SK-N-SH treated with all-trans-retinoic acid at 6 μM for 48 hours (cell line): ENCODE results near the gene NPAS2.
A peak's percentile ranks its signal among the peaks of the same experiment; 100 is the strongest.

Experiments used
- ATAC-seq: fragments of 200-7000 bp; cut with Tn5 transposase; 3 replicates; pipeline ENCODE4 v1.9.1; 2020; ENCODE audit warnings: mild to moderate bottlenecking, moderate library complexity
- ARNTL ChIP-seq: fragments of 450-650 bp; formaldehyde crosslinking; IDR thresholded peaks from 2 replicates; pipeline ENCODE4 v1.5.0; 2020; ENCODE audit warnings: low read depth, mild to moderate bottlenecking, moderate library complexity, borderline replicate concordance
- BACH2 ChIP-seq: fragments of 250-450 bp; sonication (Bioruptor Pico); IDR thresholded peaks from 2 replicates; pipeline ENCODE4 v1.9.0; 2021; ENCODE audit warnings: mild to moderate bottlenecking, borderline replicate concordance
- CREB5 ChIP-seq: fragments of 250-450 bp; sonication (Bioruptor Pico); IDR thresholded peaks from 2 replicates; pipeline ENCODE4 v1.5.1; 2020; ENCODE audit warnings: low read depth, mild to moderate bottlenecking, moderate library complexity
- CSRNP3 ChIP-seq: fragments of 250-450 bp; sonication (Bioruptor Pico); IDR thresholded peaks from 2 replicates; pipeline ENCODE4 v1.5.1; 2021; ENCODE audit warnings: mild to moderate bottlenecking, moderate library complexity
- GLIS3 ChIP-seq: fragments of 250-450 bp; sonication (Bioruptor Pico); IDR thresholded peaks from 2 replicates; pipeline ENCODE4 v1.5.0; 2020; ENCODE audit warnings: mild to moderate bottlenecking, moderate library complexity
- OSR1 ChIP-seq: fragments of 250-450 bp; sonication (Bioruptor Pico); IDR thresholded peaks from 2 replicates; pipeline ENCODE4 v1.8.0; 2022; ENCODE audit warnings: moderate library complexity, mild to moderate bottlenecking, inconsistent platforms
- PATZ1 ChIP-seq: fragments of 250-450 bp; sonication (Bioruptor Pico); IDR thresholded peaks from 2 replicates; pipeline ENCODE4 v1.8.0; 2020; ENCODE audit warnings: mild to moderate bottlenecking, moderate library complexity, borderline replicate concordance
- POU6F1 ChIP-seq: fragments of 250-450 bp; sonication (Bioruptor Pico); IDR thresholded peaks from 2 replicates; pipeline ENCODE4 v1.8.0; 2021; ENCODE audit warnings: low read depth, mild to moderate bottlenecking, moderate library complexity, borderline replicate concordance
- PPARA ChIP-seq: fragments of 250-450 bp; sonication (Bioruptor Pico); IDR thresholded peaks from 2 replicates; pipeline ENCODE4 v1.5.0; 2020; ENCODE audit warnings: mild to moderate bottlenecking, borderline replicate concordance
- RARB ChIP-seq: fragments of 250-450 bp; sonication (Bioruptor Pico); IDR thresholded peaks from 2 replicates; pipeline ENCODE4 v1.8.0; 2021; ENCODE audit warnings: mild to moderate bottlenecking, moderate library complexity
- SNAI2 ChIP-seq: fragments of 250-450 bp; sonication (Bioruptor Pico); IDR thresholded peaks from 2 replicates; pipeline ENCODE4 v1.5.0; 2020; ENCODE audit warnings: mild to moderate bottlenecking, moderate library complexity
- TCF4 ChIP-seq: fragments of 250-450 bp; sonication (Bioruptor Pico); IDR thresholded peaks from 2 replicates; pipeline ENCODE4 v1.8.0; 2021; ENCODE audit warnings: mild to moderate bottlenecking, moderate library complexity, borderline replicate concordance
- TOX ChIP-seq: fragments of 250-450 bp; sonication (Bioruptor Pico); IDR thresholded peaks from 2 replicates; pipeline ENCODE4 v1.8.0; 2021; ENCODE audit warnings: mild to moderate bottlenecking, moderate library complexity, borderline replicate concordance
- TSHZ2 ChIP-seq: fragments of 250-450 bp; sonication (Bioruptor Pico); IDR thresholded peaks from 2 replicates; pipeline ENCODE4 v1.5.0; 2020; ENCODE audit warnings: mild to moderate bottlenecking, moderate library complexity
- ZC3H10 ChIP-seq: fragments of 250-450 bp; sonication (Bioruptor Pico); IDR thresholded peaks from 2 replicates; pipeline ENCODE4 v1.5.1; 2021; ENCODE audit warnings: mild to moderate bottlenecking, moderate library complexity
- ZFP3 ChIP-seq: fragments of 250-450 bp; sonication (Bioruptor Pico); IDR thresholded peaks from 2 replicates; pipeline ENCODE4 v1.5.0; 2020; ENCODE audit warnings: mild to moderate bottlenecking, moderate library complexity
- ZFP30 ChIP-seq: fragments of 450-650 bp; formaldehyde crosslinking; IDR thresholded peaks from 2 replicates; pipeline ENCODE4 v1.5.0; 2022; ENCODE audit warnings: mild to moderate bottlenecking, moderate library complexity
- ZNF565 ChIP-seq: fragments of 450-650 bp; formaldehyde crosslinking; conservative IDR thresholded peaks from 2 replicates; pipeline ENCODE4 v1.5.0; 2020; ENCODE audit warnings: low read depth, mild to moderate bottlenecking, moderate library complexity
- ZNF70 ChIP-seq: fragments of 450-650 bp; formaldehyde crosslinking; IDR thresholded peaks from 2 replicates; pipeline ENCODE4 v1.5.0; 2020; ENCODE audit warnings: mild to moderate bottlenecking, moderate library complexity
- ZNF8 ChIP-seq: fragments of 450-650 bp; formaldehyde crosslinking; IDR thresholded peaks from 2 replicates; pipeline ENCODE4 v1.5.0; 2020; ENCODE audit warnings: mild to moderate bottlenecking, moderate library complexity

The NPAS2 gene

GRCh38 chr2:100812116-100812515, 7.8 kb upstream of the NPAS2 start:
- TF ChIP-seq ARNTL (CRISPR knock-in tag), result no peak
- TF ChIP-seq TCF4 (CRISPR knock-in tag), result no peak
- TF ChIP-seq RARB (CRISPR knock-in tag), result no peak
- no peak for TF ChIP-seq POU6F1 (CRISPR knock-in tag)
- no peak for TF ChIP-seq ZC3H10 (CRISPR knock-in tag)
- TF ChIP-seq GLIS3 (CRISPR knock-in tag), result no peak
- TF ChIP-seq PATZ1, result no peak
- no peak for TF ChIP-seq PPARA
- no peak for TF ChIP-seq ZNF8 (CRISPR knock-in tag)
- TF ChIP-seq ZFP3 (CRISPR knock-in tag), result no peak
- no peak for TF ChIP-seq ZFP30 (CRISPR knock-in tag)
- TF ChIP-seq CREB5 (CRISPR knock-in tag), result no peak
- TF ChIP-seq ZNF565 (CRISPR knock-in tag), result no peak
- no peak for TF ChIP-seq BACH2 (CRISPR knock-in tag)
- TF ChIP-seq SNAI2 (CRISPR knock-in tag), result no peak
- ATAC-seq, result no peak

- TF ChIP-seq TSHZ2, result no peak
- TF ChIP-seq TOX (CRISPR knock-in tag), result no peak
- TF ChIP-seq ZFP3 (CRISPR knock-in tag), result no peak
- no peak for TF ChIP-seq ZNF8 (CRISPR knock-in tag)
- TF ChIP-seq CREB5 (CRISPR knock-in tag), result no peak
- no peak for ATAC-seq
Observed at GRCh38 chr2:100812573-100812972, 7.4 kb upstream of the NPAS2 start.

GRCh38 chr2:100813527-100813926, 6.4 kb upstream of the NPAS2 start:
- TF ChIP-seq SNAI2 (CRISPR knock-in tag), result no peak
- TF ChIP-seq RARB (CRISPR knock-in tag), result no peak
- TF ChIP-seq, all 23 proteins: peak for 0
- peak; percentile 31; the same call in 1 of the 3 replicates for ATAC-seq

GRCh38 chr2:100814043-100814442, 5.9 kb upstream of the NPAS2 start:
- no peak for TF ChIP-seq ZC3H10 (CRISPR knock-in tag)
- no peak for TF ChIP-seq CSRNP3 (CRISPR knock-in tag)
- TF ChIP-seq OSR1 (CRISPR knock-in tag), result no peak
- TF ChIP-seq BACH2 (CRISPR knock-in tag), result no peak
- TF ChIP-seq SNAI2 (CRISPR knock-in tag), result no peak
- no peak for TF ChIP-seq RARB (CRISPR knock-in tag)
- no peak for TF ChIP-seq ZNF70 (CRISPR knock-in tag)
- TF ChIP-seq, all 23 proteins: peak for 0
- no peak for ATAC-seq
